Neuronal stem cell (in vitro differentiated cells): ENCODE data around the gene OR8S1.
A peak's percentile ranks its signal among the peaks of the same experiment; 100 is the strongest.
"Not testable (repeated sequence)": the region's sequence is repeated elsewhere in the genome, so short reads cannot be mapped to it uniquely, and the experiment has no call there.

Experiments used
- DNase-seq: peaks from one replicate; pipeline ENCODE4 v3.0.0-alpha.2; 2013; ENCODE audit warnings: low spot score
- H2AFZ ChIP-seq: one replicate; pipeline ENCODE4 v1.6.1; 2013; ENCODE audit warnings: mild to moderate bottlenecking, low read length, inconsistent platforms
- H2AK5ac ChIP-seq: 2 replicates; pipeline ENCODE4 v1.6.1; 2013; ENCODE audit warnings: low read depth, mild to moderate bottlenecking, inconsistent platforms, low read length, moderate library complexity, mixed read lengths
- H2BK120ac ChIP-seq: 2 replicates; pipeline ENCODE4 v1.6.1; 2013; ENCODE audit warnings: low read depth, mild to moderate bottlenecking, inconsistent platforms, low read length, moderate library complexity, mixed read lengths
- H2BK12ac ChIP-seq: one replicate; pipeline ENCODE4 v1.6.1; 2013; ENCODE audit warnings: low read length, inconsistent platforms
- H2BK15ac ChIP-seq: 2 replicates; pipeline ENCODE4 v1.6.1; 2013; ENCODE audit warnings: mild to moderate bottlenecking, low read length, inconsistent platforms, mixed read lengths
- H2BK5ac ChIP-seq: one replicate; pipeline ENCODE4 v1.6.1; 2013; ENCODE audit warnings: inconsistent platforms, mild to moderate bottlenecking, low read length, moderate library complexity
- H3K14ac ChIP-seq: one replicate; pipeline ENCODE4 v1.6.1; 2013; ENCODE audit warnings: low read length, inconsistent platforms
- H3K18ac ChIP-seq: 2 replicates; pipeline ENCODE4 v1.6.1; 2013; ENCODE audit warnings: low read length, inconsistent platforms
- H3K23ac ChIP-seq: 2 replicates; pipeline ENCODE4 v1.6.1; 2013; ENCODE audit warnings: low read depth, mild to moderate bottlenecking, mixed read lengths, low read length, inconsistent platforms; ENCODE audit not compliant: poor library complexity
- H3K27ac ChIP-seq: replicated peaks from 3 replicates; pipeline ENCODE4 v1.5.1; 2013; ENCODE audit warnings: low read length, inconsistent platforms
- H3K27me3 ChIP-seq, 3 experiments: 2 replicates each; pipeline ENCODE4 v1.6.1; 2013; ENCODE audit warnings: low read length in 3 of 3, mild to moderate bottlenecking in 2 of 3, inconsistent platforms in 1 of 3, low read depth in 1 of 3, mixed read lengths in 1 of 3, moderate library complexity in 1 of 3; ENCODE audit not compliant: control insufficient read depth in 3 of 3, insufficient read depth in 3 of 3
- H3K36me3 ChIP-seq, 2 donors: replicated peaks in 1 of 2; 2 replicates each; pipeline ENCODE4 v1.6.1; 2013; ENCODE audit warnings: low read length in 2 of 2; ENCODE audit not compliant: control insufficient read depth in 2 of 2, insufficient read depth in 2 of 2
- H3K4ac ChIP-seq: 2 replicates; pipeline ENCODE4 v1.6.1; 2013; ENCODE audit warnings: inconsistent platforms, mild to moderate bottlenecking, low read length, moderate library complexity
- H3K4me1 ChIP-seq, 2 donors: 1 replicate in 1 of 2; 2 replicates in 1 of 2; pipeline ENCODE4 v1.6.1; 2013; ENCODE audit warnings: low read length in 2 of 2, low read depth in 1 of 2; ENCODE audit not compliant: control insufficient read depth in 2 of 2, insufficient read depth in 1 of 2
- H3K4me2 ChIP-seq: one replicate; pipeline ENCODE4 v1.6.1; 2013; ENCODE audit warnings: mild to moderate bottlenecking, low read length, inconsistent platforms; ENCODE audit not compliant: insufficient read depth, poor library complexity, severe bottlenecking
- H3K4me3 ChIP-seq, 2 donors: 2 replicates each; pipeline ENCODE4 v1.5.1; 2013; ENCODE audit warnings: low read length in 2 of 2, mild to moderate bottlenecking in 2 of 2, inconsistent platforms in 1 of 2, moderate library complexity in 1 of 2
- H3K79me1 ChIP-seq: one replicate; pipeline ENCODE4 v1.6.1; 2013; ENCODE audit warnings: low read depth, mild to moderate bottlenecking, inconsistent platforms, low read length, moderate library complexity
- H3K9ac ChIP-seq: one replicate; pipeline ENCODE4 v1.6.1; 2013; ENCODE audit warnings: mild to moderate bottlenecking, low read depth, low read length, inconsistent platforms; ENCODE audit not compliant: poor library complexity
- H3K9me3 ChIP-seq, 2 donors: replicated peaks in 1 of 2; 2 replicates each; pipeline versions ENCODE3 to v1.6.1; 2013; ENCODE audit warnings: low read length in 2 of 2, mild to moderate bottlenecking in 2 of 2, inconsistent platforms in 1 of 2, low read depth in 1 of 2, mixed read lengths in 1 of 2, moderate library complexity in 1 of 2; ENCODE audit not compliant: control insufficient read depth in 2 of 2, insufficient read depth in 1 of 2
- H4K8ac ChIP-seq: one replicate; pipeline ENCODE4 v1.6.1; 2013; ENCODE audit warnings: low read depth, mild to moderate bottlenecking, inconsistent platforms, low read length, moderate library complexity
- H4K91ac ChIP-seq: one replicate; pipeline ENCODE4 v1.6.1; 2013; ENCODE audit warnings: low read length, low read depth, mild to moderate bottlenecking, inconsistent platforms; ENCODE audit not compliant: poor library complexity
- WGBS, 2 donors: extraction: QIAGEN DNeasy Blood & Tissue Kit; methylation state at CpG; one replicate each; pipeline ENCODE4 v1.1.7; 2013; ENCODE audit warnings: missing lambda C conversion rate in 2 of 2, mixed read lengths in 1 of 2; ENCODE audit not compliant: insufficient read length in 2 of 2, insufficient replicate concordance in 1 of 2; ENCODE audit errors: extremely low coverage in 2 of 2; 5-methylcytosine and 5-hydroxymethylcytosine counted together

Gene OR8S1

DNA sequence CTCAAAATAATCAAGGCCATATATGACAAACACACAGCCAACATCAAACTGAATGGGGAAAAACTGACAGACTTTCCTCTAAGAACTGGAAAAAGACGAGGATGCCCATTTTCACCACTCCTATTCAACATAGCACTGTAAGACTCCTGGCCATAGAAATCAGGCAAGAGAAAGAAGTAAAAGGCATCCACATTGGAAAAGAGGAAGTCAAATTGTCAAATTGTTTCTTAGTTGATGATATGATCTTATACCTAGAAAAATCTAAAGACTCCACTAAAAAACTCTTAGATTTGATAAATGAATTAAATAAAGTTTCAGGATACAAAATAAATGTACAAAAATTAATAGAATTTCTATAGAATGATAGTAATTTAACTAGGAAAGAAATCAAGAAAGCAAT is 11.2 kb downstream of the OR8S1 start:
- Histone ChIP-seq H2AFZ (no peak overlapping the region), H3K4ac (no peak overlapping the region)
- DNase-seq: no peak

GRCh38 chr12:48542300-48542928 is 17.0 kb downstream of the OR8S1 start:
- no CpG with 5 or more reads among the region's 8 CpGs for WGBS, 2 donors
- no peak overlapping the region for H2BK120ac ChIP-seq
- no peak overlapping the region for H2AFZ ChIP-seq
- no peak overlapping the region for H3K9ac ChIP-seq
- H3K9me3 ChIP-seq: peaks cover 0 to 2% of the 10 kb centered on the region in 2 donors
- no peak overlapping the region for H3K4me2 ChIP-seq
- H3K27ac ChIP-seq: no peak overlapping the region
- DNase-seq: peak; percentile 32
- H3K4me1 ChIP-seq: no peaks in the 10 kb centered on the region
- no peak overlapping the region for H3K18ac ChIP-seq
- H3K23ac ChIP-seq: no peak overlapping the region
- no peak overlapping the region for H2BK12ac ChIP-seq
- H3K14ac ChIP-seq: no peak overlapping the region
- H4K8ac ChIP-seq: no peak overlapping the region
- no peak overlapping the region for H3K4me3 ChIP-seq
- H3K79me1 ChIP-seq: no peaks in the 10 kb centered on the region
- H3K4ac ChIP-seq: no peak overlapping the region
- no peaks in the 10 kb centered on the region for H3K36me3 ChIP-seq
- no peaks in the 10 kb centered on the region for H3K27me3 ChIP-seq
- no peak overlapping the region for H2AK5ac ChIP-seq
- H2BK15ac ChIP-seq: no peak overlapping the region
- H4K91ac ChIP-seq: no peak overlapping the region
- H2BK5ac ChIP-seq: no peak overlapping the region

More for the DNA sequence above, 11.2 kb downstream of the OR8S1 start:
- Histone ChIP-seq H3K27ac (no peak overlapping the region), H3K4me3 (no peak overlapping the region), H2BK12ac (no peak overlapping the region), H3K14ac (no peak overlapping the region), H2BK120ac (no peak overlapping the region), H3K27me3 (no peaks in the 10 kb centered on the region), H2BK5ac (no peak overlapping the region), H3K9me3 (peaks cover 0 to 2% of the 10 kb centered on the region in 2 donors), H3K36me3 (no peaks in the 10 kb centered on the region), H3K4me2 (no peak overlapping the region), H2BK15ac (no peak overlapping the region), H3K18ac (no peak overlapping the region), H3K9ac (no peak overlapping the region), H3K4me1 (no peaks in the 10 kb centered on the region), H2AK5ac (no peak overlapping the region), H4K91ac (no peak overlapping the region), H3K23ac (no peak overlapping the region), H3K79me1 (no peaks in the 10 kb centered on the region), H4K8ac (no peak overlapping the region)
- WGBS, 2 donors: no CpG with 5 or more reads among the region's 1 CpG

DNA sequence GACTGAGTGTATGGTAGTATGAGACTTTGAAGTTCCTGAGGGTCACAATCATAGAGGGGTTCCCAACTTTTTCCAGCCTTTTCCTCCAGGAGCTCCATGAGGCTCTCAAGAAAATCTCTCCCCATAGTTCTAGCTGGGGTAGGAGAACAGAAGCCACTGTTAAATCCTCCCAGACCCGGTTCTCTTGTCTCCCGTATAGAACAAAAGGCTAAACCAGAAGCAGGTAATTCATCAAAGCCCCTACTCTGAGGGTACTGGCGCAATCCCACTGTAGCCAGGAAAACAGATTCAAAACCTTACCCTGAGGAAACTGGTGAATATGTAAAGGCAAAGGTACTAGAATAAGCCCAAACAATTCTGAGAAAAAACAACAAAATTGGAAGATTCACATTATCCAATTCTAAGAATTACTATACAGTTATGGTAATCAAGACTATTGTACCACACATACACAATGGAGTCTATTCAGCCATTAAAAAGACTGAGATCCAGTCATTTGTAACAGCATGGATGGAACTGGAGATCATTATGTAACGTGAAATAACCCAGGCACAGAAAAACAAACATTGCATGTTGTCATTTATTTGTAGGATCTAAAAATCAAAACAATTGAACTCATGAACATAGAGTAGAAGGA is 20.5 kb downstream of the OR8S1 start:
- Histone ChIP-seq H3K4ac (no peak overlapping the region), H4K91ac (no peak overlapping the region), H3K27me3 (no peaks in the 10 kb centered on the region), H3K79me1 (no peaks in the 10 kb centered on the region), H3K14ac (no peak overlapping the region), H3K18ac (no peak overlapping the region), H2BK120ac (no peak overlapping the region), H3K4me2 (no peak overlapping the region), H3K36me3 (no peaks in the 10 kb centered on the region), H2BK5ac (no peak overlapping the region), H2AK5ac (no peak overlapping the region), H2BK15ac (no peak overlapping the region), H2AFZ (no peak overlapping the region), H4K8ac (no peak overlapping the region), H3K27ac (no peak overlapping the region), H3K4me1 (no peaks in the 10 kb centered on the region), H3K9me3 (no peaks in the 10 kb centered on the region), H3K9ac (no peak overlapping the region), H2BK12ac (no peak overlapping the region), H3K4me3 (no peak overlapping the region), H3K23ac (no peak overlapping the region)
- no CpG with 5 or more reads among the region's 4 CpGs for WGBS, 2 donors
- no peak for DNase-seq

DNA sequence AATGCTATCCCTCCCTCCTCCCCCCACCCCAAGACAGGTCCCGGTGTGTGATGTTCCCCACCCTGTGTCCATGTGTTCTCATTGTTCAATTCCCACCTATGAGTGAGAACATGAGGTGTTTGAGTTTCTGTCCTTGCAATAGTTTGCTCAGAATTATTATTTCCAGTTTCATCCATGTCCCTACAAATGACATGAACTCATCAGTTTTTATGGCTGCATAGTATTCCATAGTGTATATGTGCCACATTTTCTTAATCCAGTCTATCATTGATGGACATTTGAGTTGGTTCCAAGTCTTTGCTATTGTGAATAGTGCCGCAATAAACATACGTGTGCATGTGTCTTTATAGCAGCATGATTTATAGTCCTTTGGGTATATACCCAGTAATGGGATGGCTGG is 21.6 kb downstream of the OR8S1 start:
- not testable (repeated sequence) for H3K18ac ChIP-seq, H2BK120ac ChIP-seq, H3K4me3 ChIP-seq, H4K8ac ChIP-seq, H2AFZ ChIP-seq, H3K27ac ChIP-seq, H3K27me3 ChIP-seq, H3K4me1 ChIP-seq, H2BK12ac ChIP-seq, H3K9ac ChIP-seq, H3K9me3 ChIP-seq, H3K23ac ChIP-seq, H4K91ac ChIP-seq, DNase-seq, H2BK5ac ChIP-seq, H3K4ac ChIP-seq, H3K36me3 ChIP-seq, H2BK15ac ChIP-seq, H2AK5ac ChIP-seq, H3K4me2 ChIP-seq, H3K79me1 ChIP-seq, H3K14ac ChIP-seq
- no CpG with 5 or more reads among the region's 3 CpGs for WGBS, 2 donors
